ENCODE data around the gene SCLT1. TPM values are rescaled to one million over a fixed set of nuclear protein-coding genes. Genes with fewer than 3 reads are reported as not detected.

SCLT1 gene
- total RNA-seq, 1 experiment from 2014 or later: 11.3 TPM

DNA sequence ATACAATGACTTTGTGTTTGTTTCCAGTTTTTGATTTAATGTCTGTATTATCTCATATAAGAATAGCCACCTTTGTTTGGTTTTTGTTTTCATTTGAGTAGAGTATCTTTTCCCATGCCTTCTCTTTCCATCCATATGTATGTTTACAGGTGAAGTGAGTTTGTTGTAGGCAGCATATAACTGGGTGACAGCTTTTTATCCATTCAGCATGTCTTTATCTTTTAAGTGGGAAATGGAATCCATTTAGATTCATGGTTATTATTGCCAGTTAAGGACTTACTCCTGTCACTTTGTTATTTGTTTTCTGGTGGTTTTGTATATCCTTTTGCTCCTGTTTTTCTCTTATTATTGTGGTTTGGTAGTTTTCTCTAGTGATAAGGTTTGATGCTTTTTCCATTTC lies 34.3 kb downstream of the SCLT1 start:
- Histone ChIP-seq H2BK15ac (ENCODE audit: low read depth, low read length) (no peak overlapping the region), H3K18ac (ENCODE audit: insufficient read length, low read depth, low read length) (no peak overlapping the region), H3K4me1 (ENCODE audit: insufficient read depth, low read length) (no peaks in the 10 kb centered on the region), H2BK5ac (ENCODE audit: insufficient read length, low read length) (no peak overlapping the region), H3K27ac (ENCODE audit: insufficient read length, low read depth, low read length) (no peak overlapping the region), H3K14ac (ENCODE audit: insufficient read depth, low read length) (no peak overlapping the region), H2BK20ac (ENCODE audit: low read depth, low read length, poor library complexity, severe bottlenecking) (no peak overlapping the region), H4K5ac (ENCODE audit: insufficient read length, low read depth, low read length) (no peak overlapping the region), H3K56ac (ENCODE audit: insufficient read length, low read depth, low read length) (no peak overlapping the region), H2BK12ac (ENCODE audit: insufficient read length, low read depth, low read length) (no peak overlapping the region), H3T11ph (ENCODE audit: low read length) (no peak overlapping the region), H2AFZ (ENCODE audit: low read length) (no peak overlapping the region), H2AK5ac (ENCODE audit: insufficient read length, low read length) (no peak overlapping the region), H3K4me2 (ENCODE audit: insufficient read depth, insufficient read length, low read length) (no peak overlapping the region), H3K23ac (ENCODE audit: insufficient read length, low read depth, low read length) (no peak overlapping the region), H4K20me1 (ENCODE audit: control insufficient read depth, insufficient read depth, insufficient read length) (no peaks in the 10 kb centered on the region), H4K91ac (ENCODE audit: insufficient read length, low read depth, low read length) (no peak overlapping the region), H3K79me2 (ENCODE audit: insufficient read depth, low read length) (no peaks in the 10 kb centered on the region), H3K4ac (ENCODE audit: low read depth, low read length) (no peak overlapping the region), H3K23me2 (ENCODE audit: insufficient read length, low read depth, low read length, poor library complexity, severe bottlenecking) (no peaks in the 10 kb centered on the region), H3K9ac (ENCODE audit: extremely low read depth, insufficient read length, low read length) (no peak overlapping the region), H4K8ac (replicated peaks; ENCODE audit: insufficient read length, low read depth, low read length) (no peak overlapping the region), H2BK120ac (ENCODE audit: low read depth, low read length, poor library complexity, severe bottlenecking) (no peak overlapping the region), H3K27me3 (ENCODE audit: insufficient read depth, low read length) (no peaks in the 10 kb centered on the region), H3K9me3 (ENCODE audit: control insufficient read depth, low read depth, low read length) (peaks cover 6% of the 10 kb centered on the region), H3K79me1 (ENCODE audit: insufficient read depth, low read depth, low read length, poor library complexity, severe bottlenecking) (no peaks in the 10 kb centered on the region)
- no peak for DNase-seq
- H3K27ac Mint-ChIP-seq: no peak overlapping the region
- H3K36me3 Mint-ChIP-seq (ENCODE audit: insufficient read depth in 1 of 3, low read depth in 3 of 3): peaks cover 72 to 88% (median 88%) of the 10 kb centered on the region in 3 experiments
- no peak overlapping the region for H3K4me3 Mint-ChIP-seq
- peaks cover 2% of the 10 kb centered on the region; the same call in 1 of the 2 replicates for H3K27me3 Mint-ChIP-seq (ENCODE audit: low read depth)
- H3K9me3 Mint-ChIP-seq: peaks cover 88 to 96% of the 10 kb centered on the region in 2 experiments
- TF ChIP-seq CTCF (conservative IDR thresholded peaks at IDR 0.05): no peak
- H3K4me1 Mint-ChIP-seq: no peaks in the 10 kb centered on the region
